ENCODE data around the gene PTGIR. TPM values are rescaled to one million over a fixed set of nuclear protein-coding genes. Genes with fewer than 3 reads are reported as not detected.
A peak's percentile ranks its signal among the peaks of the same experiment; 100 is the strongest.

Gene PTGIR
- total RNA-seq, 1 donor from 2014 or later = 0.38 TPM

DNA sequence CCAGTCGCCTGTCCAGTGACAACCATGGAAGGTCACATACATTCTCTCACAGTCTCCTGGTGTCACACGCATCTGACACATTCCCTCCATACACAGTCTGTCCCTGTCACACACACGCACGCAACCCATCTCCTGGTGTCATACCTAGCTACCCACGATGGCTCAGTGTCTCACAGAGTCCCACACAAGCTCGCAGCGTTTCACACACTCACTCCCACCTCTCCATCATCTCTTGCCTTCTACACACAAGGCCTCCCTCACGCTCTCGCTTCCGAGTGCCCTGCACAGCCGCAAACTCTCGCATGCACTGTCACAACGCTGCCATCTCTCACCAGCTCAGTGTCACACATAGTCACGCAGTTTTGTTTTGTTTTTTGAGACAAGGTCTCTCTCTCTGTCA is 12.3 kb upstream of the PTGIR start:
- Mint-ChIP-seq H3K9me3 (ENCODE audit: unreplicated experiment) (no peaks in the 10 kb centered on the region), H3K36me3 (ENCODE audit: unreplicated experiment) (no peaks in the 10 kb centered on the region), H3K4me3 (ENCODE audit: unreplicated experiment) (no peak overlapping the region), H3K4me1 (ENCODE audit: unreplicated experiment) (peaks cover 7% of the 10 kb centered on the region), H3K27ac (ENCODE audit: unreplicated experiment) (no peak overlapping the region), H3K27me3 (ENCODE audit: unreplicated experiment) (peaks cover 6% of the 10 kb centered on the region)
- TF ChIP-seq, protein P1, sequence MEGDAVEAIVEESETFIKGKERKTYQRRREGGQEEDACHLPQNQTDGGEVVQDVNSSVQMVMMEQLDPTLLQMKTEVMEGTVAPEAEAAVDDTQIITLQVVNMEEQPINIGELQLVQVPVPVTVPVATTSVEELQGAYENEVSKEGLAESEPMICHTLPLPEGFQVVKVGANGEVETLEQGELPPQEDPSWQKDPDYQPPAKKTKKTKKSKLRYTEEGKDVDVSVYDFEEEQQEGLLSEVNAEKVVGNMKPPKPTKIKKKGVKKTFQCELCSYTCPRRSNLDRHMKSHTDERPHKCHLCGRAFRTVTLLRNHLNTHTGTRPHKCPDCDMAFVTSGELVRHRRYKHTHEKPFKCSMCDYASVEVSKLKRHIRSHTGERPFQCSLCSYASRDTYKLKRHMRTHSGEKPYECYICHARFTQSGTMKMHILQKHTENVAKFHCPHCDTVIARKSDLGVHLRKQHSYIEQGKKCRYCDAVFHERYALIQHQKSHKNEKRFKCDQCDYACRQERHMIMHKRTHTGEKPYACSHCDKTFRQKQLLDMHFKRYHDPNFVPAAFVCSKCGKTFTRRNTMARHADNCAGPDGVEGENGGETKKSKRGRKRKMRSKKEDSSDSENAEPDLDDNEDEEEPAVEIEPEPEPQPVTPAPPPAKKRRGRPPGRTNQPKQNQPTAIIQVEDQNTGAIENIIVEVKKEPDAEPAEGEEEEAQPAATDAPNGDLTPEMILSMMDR (IDR thresholded peaks at IDR 0.05) = no peak
- no peak for DNase-seq (ENCODE audit: extremely low spot score, unreplicated experiment)

- peaks cover 6% of the 10 kb centered on the region for H3K27me3 Mint-ChIP-seq (ENCODE audit: unreplicated experiment)
Measured at GRCh38 chr19:46635920-46636761, 11.3 kb upstream of the PTGIR start, which contains the start of gene GNG8. TSS of gene GNG8 (minus strand) at chr19:46636202. CDS start at chr19:46634682, 1,520 bp downstream.

GRCh38 chr19:46634656-46635218 is 9.8 kb upstream of the PTGIR start:
- Mint-ChIP-seq H3K36me3 (ENCODE audit: unreplicated experiment) (no peaks in the 10 kb centered on the region), H3K27me3 (ENCODE audit: unreplicated experiment) (peaks cover 6% of the 10 kb centered on the region), H3K27ac (ENCODE audit: unreplicated experiment) (no peak overlapping the region), H3K4me1 (ENCODE audit: unreplicated experiment) (peaks cover 5% of the 10 kb centered on the region), H3K9me3 (ENCODE audit: unreplicated experiment) (no peaks in the 10 kb centered on the region), H3K4me3 (ENCODE audit: unreplicated experiment) (peak overlapping the region; percentile 12)
- DNase-seq (ENCODE audit: extremely low spot score, unreplicated experiment) = no peak
- TF ChIP-seq, protein P1 (IDR thresholded peaks at IDR 0.05) = no peak

More at GRCh38 chr19:46635920-46636761, 11.3 kb upstream of the PTGIR start, which contains the start of gene GNG8:
- H3K27ac Mint-ChIP-seq (ENCODE audit: unreplicated experiment) = peak within 1 kb of the TSS; percentile 39
- H3K36me3 Mint-ChIP-seq (ENCODE audit: unreplicated experiment) = no peaks in the 10 kb centered on the region
- peaks cover 7% of the 10 kb centered on the region for H3K4me1 Mint-ChIP-seq (ENCODE audit: unreplicated experiment)
- DNase-seq (ENCODE audit: extremely low spot score, unreplicated experiment) = no peak
- H3K9me3 Mint-ChIP-seq (ENCODE audit: unreplicated experiment) = no peaks in the 10 kb centered on the region
- no peak within 1 kb of the TSS for H3K4me3 Mint-ChIP-seq (ENCODE audit: unreplicated experiment)
- TF ChIP-seq, protein P1 (IDR thresholded peaks at IDR 0.05) = no peak

GRCh38 chr19:46634045-46634655 is 9.3 kb upstream of the PTGIR start:
- Mint-ChIP-seq H3K27me3 (ENCODE audit: unreplicated experiment) (peaks cover 6% of the 10 kb centered on the region), H3K4me3 (ENCODE audit: unreplicated experiment) (peak overlapping the region; percentile 46), H3K36me3 (ENCODE audit: unreplicated experiment) (no peaks in the 10 kb centered on the region), H3K27ac (ENCODE audit: unreplicated experiment) (no peak overlapping the region), H3K4me1 (ENCODE audit: unreplicated experiment) (peaks cover 3% of the 10 kb centered on the region), H3K9me3 (ENCODE audit: unreplicated experiment) (no peaks in the 10 kb centered on the region)
- TF ChIP-seq, protein P1 (IDR thresholded peaks at IDR 0.05) = no peak
- DNase-seq (ENCODE audit: extremely low spot score, unreplicated experiment) = peak; percentile 88

GRCh38 chr19:46633130-46633529 is 8.2 kb upstream of the PTGIR start:
- H3K4me3 Mint-ChIP-seq (ENCODE audit: unreplicated experiment) = peak overlapping the region; percentile 24
- H3K36me3 Mint-ChIP-seq (ENCODE audit: unreplicated experiment) = no peaks in the 10 kb centered on the region
- no peak overlapping the region for H3K27ac Mint-ChIP-seq (ENCODE audit: unreplicated experiment)
- H3K9me3 Mint-ChIP-seq (ENCODE audit: unreplicated experiment) = no peaks in the 10 kb centered on the region
- H3K27me3 Mint-ChIP-seq (ENCODE audit: unreplicated experiment) = peaks cover 6% of the 10 kb centered on the region
- DNase-seq (ENCODE audit: extremely low spot score, unreplicated experiment) = no peak
- TF ChIP-seq, protein P1 (IDR thresholded peaks at IDR 0.05) = no peak
- H3K4me1 Mint-ChIP-seq (ENCODE audit: unreplicated experiment) = peaks cover 3% of the 10 kb centered on the region
